Hematopoietic multipotent progenitor cell treated with erythropoietin and hydrocortisone succinate and interleukin-3 and kit ligand, for 8 days (in vitro differentiated cells): Measurements from ENCODE around the gene SND1.

Experiments
- DNase-seq: peaks from one replicate; pipeline ENCODE4 v3.0.0-alpha.2; 2015

Gene SND1

DNA sequence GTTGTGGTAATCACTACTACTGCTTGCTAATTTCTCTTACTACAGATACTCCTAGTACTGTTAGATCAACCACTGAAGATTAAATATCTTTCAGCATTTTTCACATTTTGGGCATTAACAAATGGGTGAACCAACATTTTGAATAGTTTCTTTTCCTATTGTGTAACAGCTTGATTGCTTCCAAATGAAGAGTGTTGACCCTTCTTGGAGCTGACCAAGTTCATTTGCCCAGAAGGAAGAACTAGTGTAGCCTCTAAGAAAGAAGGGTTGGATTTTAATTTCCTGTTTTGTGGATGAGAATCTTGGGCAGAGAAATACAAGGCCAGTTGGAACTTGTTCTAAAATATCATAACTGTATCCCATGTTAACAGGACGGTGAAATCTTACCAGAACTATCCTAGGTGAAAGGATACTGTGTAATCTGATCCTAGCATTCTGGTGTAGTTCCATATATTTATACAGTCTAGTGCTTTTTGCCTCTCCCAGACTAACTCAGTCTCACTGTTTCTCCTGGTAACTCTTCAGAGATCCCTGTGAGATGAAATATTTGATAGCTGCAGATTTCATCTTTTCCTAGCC lies 37.3 kb downstream of the SND1 start:
- no peak for DNase-seq

- DNase-seq = no peak
These were observed 38.3 kb downstream of the SND1 start for GRCh38 chr7:127690337-127690736.

DNA sequence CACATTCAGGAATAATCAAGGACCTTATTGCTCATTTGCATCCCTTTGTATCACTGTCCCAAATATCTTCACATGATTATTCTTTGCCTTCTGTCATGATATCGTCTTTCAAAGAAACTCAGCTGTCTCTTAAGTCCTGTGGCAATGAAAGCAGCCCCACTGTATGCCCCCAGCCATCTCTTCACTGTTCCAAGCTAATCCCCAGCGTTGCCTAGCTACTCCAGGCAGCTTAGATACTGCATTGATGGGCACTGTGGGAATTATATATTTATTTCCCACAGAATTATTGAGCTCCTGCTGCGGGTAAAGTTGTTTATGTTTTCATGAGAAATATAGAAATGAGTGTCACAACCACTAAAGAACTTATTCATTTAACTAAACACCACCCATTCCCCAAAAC lies 38.8 kb downstream of the SND1 start:
- no peak for DNase-seq

DNA sequence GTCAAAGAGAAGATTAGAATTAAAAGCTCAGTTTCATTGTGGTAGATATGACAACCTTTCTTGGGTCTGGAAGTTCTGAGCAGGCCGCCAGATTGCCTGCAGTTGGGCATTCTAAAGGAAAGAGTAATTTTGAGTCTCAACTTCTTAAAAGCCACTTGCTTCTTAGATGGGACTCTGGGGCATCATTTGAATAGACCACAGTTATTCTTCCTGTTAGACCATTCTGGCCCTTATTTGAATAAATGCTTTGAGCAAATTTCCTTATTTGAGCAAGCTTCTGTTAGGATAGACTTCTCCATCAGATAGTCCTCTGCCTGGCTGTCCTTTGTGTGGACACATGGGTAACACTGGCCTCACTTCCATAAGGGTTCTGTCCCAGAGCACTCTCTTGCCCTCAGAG lies 40.2 kb downstream of the SND1 start:
- DNase-seq = no peak

- no peak for DNase-seq
These were observed 47.9 kb downstream of the SND1 start for GRCh38 chr7:127699853-127700252.

GRCh38 chr7:127702052-127702652 lies 50.2 kb downstream of the SND1 start:
- no peak for DNase-seq

DNA sequence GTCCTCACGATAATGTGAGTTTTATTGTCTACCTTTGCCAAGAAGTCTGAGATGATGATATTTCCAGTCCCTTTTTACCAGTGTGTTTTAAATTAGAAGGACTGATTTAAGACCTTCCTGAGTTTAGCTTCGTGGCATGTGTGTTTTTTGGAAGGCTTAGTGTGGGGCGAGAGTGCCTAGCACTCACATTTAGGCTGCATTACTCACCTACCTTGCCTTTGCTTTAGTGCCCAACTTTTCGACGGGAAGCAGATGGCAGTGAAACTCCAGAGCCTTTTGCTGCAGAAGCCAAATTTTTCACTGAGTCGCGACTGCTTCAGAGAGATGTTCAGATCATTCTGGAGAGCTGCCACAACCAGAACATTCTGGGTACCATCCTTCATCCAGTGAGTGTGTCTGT lies 50.9 kb downstream of the SND1 start:
- DNase-seq = no peak

DNA sequence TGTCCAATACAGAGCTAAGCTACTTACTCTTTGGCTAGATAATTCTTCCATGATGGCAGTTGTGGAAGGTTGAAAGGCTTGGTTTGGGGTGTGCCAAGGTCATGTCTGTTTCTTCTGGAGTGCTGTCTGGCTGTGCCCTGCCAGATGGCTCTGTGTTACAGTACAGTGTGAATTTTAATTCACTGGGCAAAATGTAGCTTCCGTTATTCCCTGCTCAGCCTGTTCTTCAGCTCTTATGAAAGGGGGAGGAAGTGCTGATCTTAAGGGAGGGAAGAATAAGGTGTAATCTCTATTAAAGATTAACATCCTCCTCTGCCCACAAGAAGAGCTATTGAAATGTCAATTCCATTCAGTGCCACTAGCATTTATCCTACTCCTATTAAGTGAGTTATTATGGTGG lies 52.2 kb downstream of the SND1 start:
- DNase-seq = no peak

- DNase-seq = no peak
These were observed 53.5 kb downstream of the SND1 start for GRCh38 chr7:127705461-127705959.

DNA sequence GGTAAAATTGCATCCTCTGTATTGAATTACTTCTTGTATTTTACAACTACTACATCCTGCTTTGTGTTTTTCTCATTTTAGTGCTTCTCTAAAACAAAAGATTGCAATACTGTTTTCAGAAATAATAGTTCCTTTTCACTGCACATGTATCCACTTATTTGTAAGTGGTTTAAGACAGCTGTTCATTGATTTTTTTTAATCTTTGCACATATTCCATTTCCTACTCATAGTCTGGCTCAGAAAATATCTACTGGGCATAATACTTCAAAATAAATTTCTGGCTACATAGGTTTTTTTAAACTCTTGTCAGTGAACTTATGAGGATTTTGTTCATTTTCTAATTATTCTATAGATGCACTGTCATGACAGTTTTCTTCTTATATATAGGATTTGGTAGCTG lies 54.8 kb downstream of the SND1 start:
- no peak for DNase-seq

DNA sequence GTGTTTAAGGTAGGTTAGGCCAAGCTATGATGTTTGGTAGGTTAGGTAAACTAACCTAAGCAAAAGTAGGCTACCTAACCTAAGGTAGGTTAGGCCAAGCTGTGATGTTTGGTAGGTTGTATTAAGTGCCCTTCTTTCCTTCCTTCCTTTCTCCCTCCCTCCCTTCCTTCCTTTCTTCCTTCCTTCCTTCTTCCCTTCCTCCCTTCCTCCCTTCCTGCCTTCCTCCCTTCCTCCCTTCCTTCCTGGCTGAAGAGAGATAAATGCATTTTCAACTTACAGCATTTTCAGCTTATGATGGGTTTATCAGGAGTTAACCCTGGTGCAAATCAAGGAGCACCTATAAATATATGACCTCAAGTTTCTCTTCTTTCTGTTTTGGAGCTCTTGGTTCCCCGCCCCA lies 56.2 kb downstream of the SND1 start:
- no peak for DNase-seq

- peak; percentile 88 for DNase-seq
These were observed 56.8 kb downstream of the SND1 start for GRCh38 chr7:127708788-127709187.

- DNase-seq = peak; percentile 11
These were observed 58.6 kb downstream of the SND1 start for GRCh38 chr7:127710635-127711034.

DNA sequence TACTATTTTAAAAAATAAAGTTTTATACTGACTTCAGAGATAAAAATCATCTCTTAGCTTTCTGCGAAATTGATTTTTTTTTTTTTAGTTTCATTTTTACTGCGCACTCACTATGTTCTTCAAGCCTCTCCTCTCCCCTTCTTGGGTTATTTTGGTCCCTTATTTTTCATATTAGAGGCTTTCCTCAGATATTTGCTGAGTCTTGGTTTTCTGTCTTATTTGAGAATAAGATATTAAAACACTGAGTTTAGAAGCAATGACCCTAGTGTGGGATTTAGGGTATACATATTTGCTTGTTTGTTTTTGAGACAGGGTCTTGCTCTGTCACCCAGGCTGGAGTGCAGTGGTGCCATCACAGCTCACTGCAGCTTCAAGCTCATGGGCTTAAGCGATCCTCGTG lies 59.9 kb downstream of the SND1 start:
- DNase-seq = no peak

DNA sequence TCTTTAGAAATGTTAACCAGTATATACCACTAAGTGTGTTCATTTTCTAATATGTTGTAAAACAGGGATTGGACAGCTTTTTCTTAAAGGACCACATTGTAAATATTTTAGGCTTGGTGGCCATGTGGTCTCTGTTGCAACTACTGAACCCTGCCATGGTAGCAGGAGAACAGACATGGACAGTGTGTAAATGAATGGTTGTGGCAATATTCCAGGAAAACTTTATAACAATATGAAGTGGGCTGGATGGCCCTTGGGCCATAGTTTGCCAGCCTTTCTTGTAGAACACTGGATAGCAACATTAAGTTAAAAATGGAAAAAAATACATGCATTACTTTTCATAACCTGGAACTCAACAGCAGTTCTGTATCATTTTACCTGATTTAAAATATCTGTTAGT lies 61.0 kb downstream of the SND1 start:
- DNase-seq = no peak

- DNase-seq = no peak
These were observed 61.8 kb downstream of the SND1 start for GRCh38 chr7:127713758-127714157.

DNA sequence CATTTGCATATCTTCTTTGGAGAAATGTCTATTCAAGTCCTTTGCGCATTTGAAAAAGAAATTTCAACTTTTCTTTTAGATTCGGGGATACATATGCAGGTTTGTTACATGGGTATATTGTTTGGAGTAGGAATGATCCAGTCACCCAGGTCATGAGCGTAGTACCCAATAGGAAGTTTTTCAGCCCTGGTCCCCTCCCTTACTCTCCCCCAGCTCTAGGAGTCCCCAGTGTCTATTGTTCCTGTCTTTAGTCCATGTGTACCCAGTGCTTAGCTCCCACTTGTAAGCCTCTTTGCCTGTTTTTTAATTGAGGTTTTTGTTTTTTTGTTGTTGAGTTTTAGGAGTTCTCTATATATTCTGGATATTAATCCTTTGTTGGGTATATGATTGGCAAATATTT lies 63.3 kb downstream of the SND1 start:
- no peak for DNase-seq

- no peak for DNase-seq
These were observed 63.9 kb downstream of the SND1 start for GRCh38 chr7:127715901-127716300.

DNA sequence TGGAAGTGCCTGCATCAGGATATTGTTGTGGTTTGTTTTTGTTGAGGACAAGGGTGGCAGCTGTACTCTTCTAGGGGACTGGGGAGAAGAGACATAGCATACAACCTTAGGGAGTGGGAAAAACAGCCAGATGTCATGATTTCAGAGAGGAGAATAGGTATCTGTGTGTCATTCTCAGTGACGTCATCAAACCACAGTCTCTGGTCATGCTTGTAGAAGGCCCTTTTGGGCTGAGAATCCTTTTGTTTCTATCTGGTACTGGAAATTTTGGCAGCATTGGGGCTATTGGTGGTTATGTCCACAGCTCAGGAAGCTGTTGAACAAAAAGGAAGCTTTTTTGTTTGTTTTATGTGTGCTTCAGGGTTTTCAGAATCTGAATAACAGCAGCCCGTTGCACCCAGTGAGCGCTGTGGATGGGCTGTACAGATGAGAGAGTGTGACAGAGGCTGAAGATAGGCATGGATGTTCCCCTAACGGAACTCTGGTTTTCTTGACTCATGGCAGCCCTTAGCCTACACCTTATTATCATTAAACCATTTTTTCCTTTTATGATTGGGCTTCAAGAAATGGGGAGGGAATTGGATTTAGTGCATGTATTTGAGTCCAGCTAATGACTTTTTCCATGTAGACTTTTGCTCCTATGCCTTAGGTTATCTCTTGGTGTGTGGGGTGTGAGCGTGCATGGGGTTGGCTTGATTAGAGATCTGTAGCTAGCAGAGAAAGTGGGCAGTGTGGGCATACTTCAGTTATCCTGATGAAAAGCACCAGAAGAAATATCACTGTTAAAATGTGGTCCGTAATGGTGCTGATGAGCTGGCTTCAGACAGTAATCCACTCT lies 65.7 kb downstream of the SND1 start:
- peak; percentile 80 for DNase-seq

GRCh38 chr7:127718340-127718679 lies 66.3 kb downstream of the SND1 start:
- DNase-seq = no peak

- DNase-seq = no peak
These were observed 74.5 kb downstream of the SND1 start for GRCh38 chr7:127726476-127726875.

GRCh38 chr7:127730658-127731276 lies 78.8 kb downstream of the SND1 start:
- no peak for DNase-seq

DNA sequence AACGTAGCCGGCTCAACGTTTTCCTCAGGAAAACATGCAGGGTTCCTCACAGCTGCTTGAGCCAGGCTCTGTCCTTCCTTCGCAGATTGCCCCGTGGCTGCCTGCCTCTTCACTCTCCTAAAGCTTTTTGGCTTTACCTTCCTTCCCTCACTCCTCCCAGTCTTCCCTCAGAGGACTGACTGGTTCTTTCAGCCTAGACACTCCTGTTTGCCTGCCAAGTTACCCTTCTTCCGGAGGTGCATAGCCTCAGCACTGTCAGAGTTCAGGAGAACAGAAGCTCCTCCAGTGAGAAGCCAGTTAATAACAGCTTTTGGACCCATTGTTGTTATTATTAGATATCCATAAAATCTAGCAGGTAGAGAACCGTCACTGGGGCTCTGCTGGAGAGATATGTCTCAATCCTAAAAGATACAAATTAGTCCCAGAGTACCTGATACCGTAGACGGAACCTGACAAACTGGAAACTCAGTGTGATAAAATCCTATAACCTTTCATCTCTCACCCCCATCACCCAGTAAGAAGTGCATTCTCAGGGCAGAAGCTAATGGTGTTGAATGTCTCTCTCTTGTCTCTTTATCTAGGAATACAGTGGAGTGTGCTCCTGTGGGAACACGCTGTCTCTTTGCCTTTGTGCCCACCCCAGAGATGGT lies 79.6 kb downstream of the SND1 start:
- DNase-seq = no peak
